ENCODE data around the gene SLC24A3.

DNA sequence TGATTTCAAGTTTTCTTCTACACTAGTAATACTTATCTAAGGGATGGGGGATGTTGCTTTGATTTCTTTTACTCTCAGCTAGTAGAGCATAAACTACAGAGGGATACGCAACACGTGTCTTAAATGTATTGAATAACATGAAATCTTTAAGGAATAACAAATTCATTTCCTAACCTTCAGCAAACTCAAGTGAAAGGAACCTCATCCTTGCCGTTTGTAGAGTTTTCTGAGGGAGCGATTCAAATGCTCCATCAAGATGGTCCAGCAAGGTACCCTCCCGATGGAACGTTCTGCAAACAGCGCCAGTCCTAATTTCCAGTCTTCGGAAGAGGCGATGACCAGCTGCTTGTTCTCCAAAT is 450.2 kb downstream of the SLC24A3 start:
- TF ChIP-seq, protein P1, sequence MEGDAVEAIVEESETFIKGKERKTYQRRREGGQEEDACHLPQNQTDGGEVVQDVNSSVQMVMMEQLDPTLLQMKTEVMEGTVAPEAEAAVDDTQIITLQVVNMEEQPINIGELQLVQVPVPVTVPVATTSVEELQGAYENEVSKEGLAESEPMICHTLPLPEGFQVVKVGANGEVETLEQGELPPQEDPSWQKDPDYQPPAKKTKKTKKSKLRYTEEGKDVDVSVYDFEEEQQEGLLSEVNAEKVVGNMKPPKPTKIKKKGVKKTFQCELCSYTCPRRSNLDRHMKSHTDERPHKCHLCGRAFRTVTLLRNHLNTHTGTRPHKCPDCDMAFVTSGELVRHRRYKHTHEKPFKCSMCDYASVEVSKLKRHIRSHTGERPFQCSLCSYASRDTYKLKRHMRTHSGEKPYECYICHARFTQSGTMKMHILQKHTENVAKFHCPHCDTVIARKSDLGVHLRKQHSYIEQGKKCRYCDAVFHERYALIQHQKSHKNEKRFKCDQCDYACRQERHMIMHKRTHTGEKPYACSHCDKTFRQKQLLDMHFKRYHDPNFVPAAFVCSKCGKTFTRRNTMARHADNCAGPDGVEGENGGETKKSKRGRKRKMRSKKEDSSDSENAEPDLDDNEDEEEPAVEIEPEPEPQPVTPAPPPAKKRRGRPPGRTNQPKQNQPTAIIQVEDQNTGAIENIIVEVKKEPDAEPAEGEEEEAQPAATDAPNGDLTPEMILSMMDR (conservative IDR thresholded peaks at IDR 0.05; ENCODE audit: low read length), result no peak
- TF ChIP-seq EZH2phosphoT487 (IDR thresholded peaks at IDR 0.05; ENCODE audit: borderline replicate concordance), result no peak
